ENCODE data around the gene RPL11.
A peak's percentile ranks its signal among the peaks of the same experiment; 100 is the strongest.

The RPL11 gene

DNA sequence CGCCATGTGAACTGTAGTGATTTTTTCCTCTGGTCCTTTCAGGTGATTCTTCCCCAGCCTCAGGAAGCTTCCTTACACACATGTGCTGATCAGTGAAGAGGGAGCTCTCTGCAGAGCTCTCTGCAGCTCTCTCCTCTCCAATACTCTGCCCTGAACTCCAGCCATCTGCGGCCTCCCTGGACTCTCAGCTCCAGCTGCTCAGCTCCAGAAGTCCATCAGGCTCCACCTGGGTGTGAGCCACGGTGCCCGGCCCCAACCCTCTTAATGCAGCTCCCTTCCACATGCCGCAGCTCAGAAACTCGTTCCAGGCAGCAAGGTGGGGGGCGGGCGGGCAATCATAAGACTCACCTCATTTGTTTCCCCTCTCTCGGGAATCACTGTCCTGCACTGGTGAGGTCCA lies 30.9 kb upstream of the RPL11 start:
- H3K4me3 Mint-ChIP-seq, result no peak overlapping the region
- no peak overlapping the region for H3K27ac Mint-ChIP-seq
- H3K27me3 Mint-ChIP-seq (ENCODE audit: low read depth), result no peaks in the 10 kb centered on the region
- H3K4me1 Mint-ChIP-seq, result no peaks in the 10 kb centered on the region
- TF ChIP-seq, protein P1, sequence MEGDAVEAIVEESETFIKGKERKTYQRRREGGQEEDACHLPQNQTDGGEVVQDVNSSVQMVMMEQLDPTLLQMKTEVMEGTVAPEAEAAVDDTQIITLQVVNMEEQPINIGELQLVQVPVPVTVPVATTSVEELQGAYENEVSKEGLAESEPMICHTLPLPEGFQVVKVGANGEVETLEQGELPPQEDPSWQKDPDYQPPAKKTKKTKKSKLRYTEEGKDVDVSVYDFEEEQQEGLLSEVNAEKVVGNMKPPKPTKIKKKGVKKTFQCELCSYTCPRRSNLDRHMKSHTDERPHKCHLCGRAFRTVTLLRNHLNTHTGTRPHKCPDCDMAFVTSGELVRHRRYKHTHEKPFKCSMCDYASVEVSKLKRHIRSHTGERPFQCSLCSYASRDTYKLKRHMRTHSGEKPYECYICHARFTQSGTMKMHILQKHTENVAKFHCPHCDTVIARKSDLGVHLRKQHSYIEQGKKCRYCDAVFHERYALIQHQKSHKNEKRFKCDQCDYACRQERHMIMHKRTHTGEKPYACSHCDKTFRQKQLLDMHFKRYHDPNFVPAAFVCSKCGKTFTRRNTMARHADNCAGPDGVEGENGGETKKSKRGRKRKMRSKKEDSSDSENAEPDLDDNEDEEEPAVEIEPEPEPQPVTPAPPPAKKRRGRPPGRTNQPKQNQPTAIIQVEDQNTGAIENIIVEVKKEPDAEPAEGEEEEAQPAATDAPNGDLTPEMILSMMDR (IDR thresholded peaks at IDR 0.05; ENCODE audit: unreplicated experiment in 3 of 3), result no peak
- no peaks in the 10 kb centered on the region for H3K9me3 Mint-ChIP-seq
- H3K36me3 Mint-ChIP-seq (ENCODE audit: low read depth), result no peaks in the 10 kb centered on the region

DNA sequence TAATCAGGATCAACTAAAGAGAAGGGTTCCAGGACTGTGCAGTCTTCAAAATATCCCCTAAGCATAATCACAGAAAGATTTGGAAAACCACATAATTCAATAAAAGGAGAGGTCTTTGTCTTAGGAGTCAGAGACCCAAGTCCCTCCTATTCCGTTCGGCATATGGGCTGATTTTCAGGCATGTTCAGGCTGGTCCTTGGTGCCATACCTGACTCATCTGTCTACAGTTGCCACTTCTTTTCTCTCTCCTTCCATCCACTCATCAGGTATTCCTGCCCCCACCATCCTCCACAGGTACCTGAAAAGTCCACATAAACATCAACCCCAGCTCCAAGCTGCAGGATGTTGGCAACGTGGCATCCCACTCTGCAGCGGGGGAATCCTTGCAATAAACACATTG lies 29.7 kb upstream of the RPL11 start:
- Mint-ChIP-seq H3K4me3 (no peak overlapping the region), H3K27ac (no peak overlapping the region), H3K36me3 (ENCODE audit: low read depth) (no peaks in the 10 kb centered on the region), H3K4me1 (no peaks in the 10 kb centered on the region), H3K9me3 (no peaks in the 10 kb centered on the region), H3K27me3 (ENCODE audit: low read depth) (no peaks in the 10 kb centered on the region)
- TF ChIP-seq, protein P1 (IDR thresholded peaks at IDR 0.05; ENCODE audit: unreplicated experiment in 3 of 3), result no peak

DNA sequence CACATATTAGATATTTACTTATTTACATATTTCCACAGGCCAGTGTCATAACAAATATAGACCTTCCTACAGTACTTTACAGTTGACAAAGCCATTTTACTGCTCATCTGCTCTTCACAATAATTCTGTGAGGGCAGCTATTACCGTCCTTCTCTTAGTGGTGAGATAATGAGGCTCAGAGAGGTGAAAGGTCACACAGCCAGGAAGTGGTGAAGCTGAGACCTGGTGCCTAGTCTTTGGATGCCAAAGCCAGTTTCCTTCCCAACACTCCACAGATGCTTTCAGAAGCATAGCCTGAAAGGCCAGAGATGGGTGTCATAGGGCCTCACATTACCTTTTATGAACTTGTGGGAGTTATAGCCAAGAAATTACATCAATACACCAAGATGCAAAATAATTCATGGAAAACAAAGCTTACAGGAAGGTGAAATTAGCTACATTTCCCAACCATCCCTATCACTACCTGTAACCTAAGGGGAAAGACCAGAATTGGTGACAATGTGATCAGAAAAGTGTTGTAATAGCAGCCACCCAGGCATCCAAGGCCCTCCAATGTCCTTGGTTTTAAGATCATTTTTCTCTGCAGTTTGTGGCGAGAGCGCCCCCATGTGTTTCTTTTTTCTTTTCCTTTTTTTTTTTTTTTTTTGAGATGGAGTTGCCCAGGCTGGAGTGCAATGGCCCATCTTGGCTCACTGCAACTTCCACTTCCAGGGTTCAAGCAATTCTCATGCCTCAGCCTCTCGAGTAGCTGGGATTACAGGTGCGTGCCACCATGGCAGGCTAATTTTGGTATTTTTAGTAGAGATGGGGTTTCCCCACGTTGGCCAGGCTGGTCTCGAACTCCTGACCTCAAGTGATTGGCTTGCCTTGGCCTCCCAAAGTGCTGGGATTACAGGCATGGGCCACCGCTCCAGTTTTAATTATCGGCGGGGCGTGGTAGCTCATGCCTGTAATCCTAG lies 26.5 kb upstream of the RPL11 start:
- no peaks in the 10 kb centered on the region for H3K9me3 Mint-ChIP-seq
- no peaks in the 10 kb centered on the region for H3K36me3 Mint-ChIP-seq (ENCODE audit: low read depth)
- TF ChIP-seq, protein P1 (IDR thresholded peaks at IDR 0.05; ENCODE audit: unreplicated experiment in 3 of 3), result peak; percentile 41 to 54 (median 51)
- peaks cover 4% of the 10 kb centered on the region for H3K27me3 Mint-ChIP-seq (ENCODE audit: low read depth)
- no peak overlapping the region for H3K4me3 Mint-ChIP-seq
- no peak overlapping the region for H3K27ac Mint-ChIP-seq
- H3K4me1 Mint-ChIP-seq, result no peaks in the 10 kb centered on the region

DNA sequence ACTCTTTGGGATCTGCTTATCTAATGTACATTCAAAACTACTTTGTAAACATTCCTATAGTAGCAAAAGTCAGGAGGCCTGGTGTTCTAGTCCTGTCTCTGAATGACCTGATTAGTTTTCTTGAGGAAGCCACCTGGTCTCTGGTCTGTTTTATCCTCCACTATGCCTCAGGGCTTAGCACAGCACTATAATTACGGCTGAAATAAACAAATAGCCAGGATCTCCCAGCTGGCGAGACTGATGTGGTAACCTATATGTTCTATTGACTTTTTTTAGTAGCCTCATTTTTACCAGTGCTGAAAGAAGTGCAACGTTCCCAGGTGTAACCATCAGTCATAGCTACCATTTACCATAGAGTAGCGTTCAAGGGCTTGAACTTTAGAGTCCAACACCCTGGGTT lies 24.2 kb upstream of the RPL11 start:
- Mint-ChIP-seq H3K36me3 (ENCODE audit: low read depth) (no peaks in the 10 kb centered on the region), H3K9me3 (no peaks in the 10 kb centered on the region), H3K4me3 (no peak overlapping the region), H3K27ac (no peak overlapping the region), H3K4me1 (no peaks in the 10 kb centered on the region), H3K27me3 (ENCODE audit: low read depth) (peaks cover 4% of the 10 kb centered on the region)
- TF ChIP-seq, protein P1 (IDR thresholded peaks at IDR 0.05; ENCODE audit: unreplicated experiment in 3 of 3), result no peak

DNA sequence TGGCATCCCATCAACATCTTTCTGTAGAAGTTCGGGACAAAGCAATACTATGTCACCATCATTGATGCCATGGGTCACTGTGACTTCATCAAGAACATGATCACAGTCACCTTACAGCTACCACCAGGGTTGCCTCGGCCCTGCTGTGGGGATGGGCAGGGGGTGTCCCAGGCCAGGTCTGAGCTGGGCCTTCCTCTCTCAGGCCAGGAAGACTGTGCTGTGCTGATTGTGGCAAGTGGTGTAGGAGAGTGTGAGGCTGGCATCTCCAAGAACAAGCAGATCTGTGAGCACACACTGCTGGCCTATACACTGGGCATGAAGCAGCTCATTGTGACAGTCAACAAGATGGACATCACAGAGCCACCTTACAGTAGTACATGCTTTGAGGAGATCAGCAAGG lies 20.9 kb upstream of the RPL11 start:
- no peak overlapping the region for H3K4me3 Mint-ChIP-seq
- H3K9me3 Mint-ChIP-seq, result no peaks in the 10 kb centered on the region
- H3K27me3 Mint-ChIP-seq (ENCODE audit: low read depth), result peaks cover 9% of the 10 kb centered on the region
- no peaks in the 10 kb centered on the region for H3K4me1 Mint-ChIP-seq
- no peaks in the 10 kb centered on the region for H3K36me3 Mint-ChIP-seq (ENCODE audit: low read depth)
- no peak overlapping the region for H3K27ac Mint-ChIP-seq
- TF ChIP-seq, protein P1 (IDR thresholded peaks at IDR 0.05; ENCODE audit: unreplicated experiment in 3 of 3), result no peak
